Aorta (tissue), 5 donors: ENCODE measurements around the gene ARHGAP22. TPM values are rescaled to one million over a fixed set of nuclear protein-coding genes. Genes with fewer than 3 reads are reported as not detected.

Experiments used
- ATAC-seq: fragments of 200-7000 bp; cut with Tn5 transposase; one replicate; pipeline ENCODE4 v1.9.1; 2022; ENCODE audit warnings: moderate library complexity; ENCODE audit not compliant: low FRiP score
- DNase-seq, 2 donors: peaks; one replicate each; pipeline ENCODE4 v3.0.0-alpha.2; 2020
- H3K27ac ChIP-seq, 2 donors: one replicate each; pipeline ENCODE4 v1.5.1; 2013; ENCODE audit warnings: low read length in 2 of 2, mild to moderate bottlenecking in 2 of 2, moderate library complexity in 2 of 2, control low read depth in 1 of 2, inconsistent platforms in 1 of 2, low read depth in 1 of 2
- H3K27me3 ChIP-seq, 2 donors: one replicate each; pipeline ENCODE4 v1.6.1; 2013; ENCODE audit warnings: control low read depth in 1 of 2, low read length in 1 of 2, mild to moderate bottlenecking in 1 of 2, moderate library complexity in 1 of 2; ENCODE audit not compliant: insufficient read depth in 2 of 2, control insufficient read depth in 1 of 2
- H3K36me3 ChIP-seq, 2 donors: one replicate each; pipeline ENCODE4 v1.6.1; 2013; ENCODE audit warnings: control low read depth in 1 of 2, low read length in 1 of 2, mild to moderate bottlenecking in 1 of 2; ENCODE audit not compliant: insufficient read depth in 2 of 2, control insufficient read depth in 1 of 2
- H3K4me1 ChIP-seq, 2 donors: one replicate each; pipeline ENCODE4 v1.6.1; 2013; ENCODE audit warnings: low read length in 2 of 2, control low read depth in 1 of 2, mild to moderate bottlenecking in 1 of 2, moderate library complexity in 1 of 2; ENCODE audit not compliant: insufficient read depth in 2 of 2, control insufficient read depth in 1 of 2
- H3K4me3 ChIP-seq, 2 donors: one replicate each; pipeline ENCODE4 v1.5.1; 2013; ENCODE audit warnings: low read length in 2 of 2, control low read depth in 1 of 2, mild to moderate bottlenecking in 1 of 2
- H3K9me3 ChIP-seq: one replicate; pipeline ENCODE4 v1.6.1; 2013; ENCODE audit warnings: mild to moderate bottlenecking, low read length; ENCODE audit not compliant: control insufficient read depth
- WGBS, 2 donors: extraction: QIAGEN DNeasy Blood & Tissue Kit; methylation state at CpG; one replicate each; pipeline ENCODE4 v1.1.7; 2013; 5-methylcytosine and 5-hydroxymethylcytosine counted together
- intact Hi-C, 2 donors: fragments of 100-400 bp; cut with DNase I; formaldehyde crosslinking; loops; one replicate each; pipeline versions ENCODE4 v1.14.2 to v1.15.0; 2022
- polyA plus RNA-seq, 2 donors: library from polyadenylated mRNA; stranded (reverse); fragments of 200-250 nt; gene quantifications; one replicate each; pipeline ENCODE4 v1.2.3, GENCODE V29; 2013
- total RNA-seq, 2 donors: library from RNA; stranded (reverse); fragmentation: NEBNext Ultra II Directional; extraction: Animal tissue kit (Norgen Biotek cat#: 25700); gene quantifications; one replicate each; pipeline ENCODE4 v1.2.1, GENCODE V29; 2021
- donor health status: healthy with polysubstance abuse.
- donor health status: Bipolar disorder and iron deficiency.
- donor health status: DM: no; HTN: no; CAD: no.
- donor health status: DM: no; HTN: no; CAD: no.
- donor health status: DM: yes; HTN: yes; CAD: no.

ARHGAP22 gene
- total and polyA plus RNA-seq, 4 donors: 6.1 to 29.1 (median 17.1) TPM

DNA sequence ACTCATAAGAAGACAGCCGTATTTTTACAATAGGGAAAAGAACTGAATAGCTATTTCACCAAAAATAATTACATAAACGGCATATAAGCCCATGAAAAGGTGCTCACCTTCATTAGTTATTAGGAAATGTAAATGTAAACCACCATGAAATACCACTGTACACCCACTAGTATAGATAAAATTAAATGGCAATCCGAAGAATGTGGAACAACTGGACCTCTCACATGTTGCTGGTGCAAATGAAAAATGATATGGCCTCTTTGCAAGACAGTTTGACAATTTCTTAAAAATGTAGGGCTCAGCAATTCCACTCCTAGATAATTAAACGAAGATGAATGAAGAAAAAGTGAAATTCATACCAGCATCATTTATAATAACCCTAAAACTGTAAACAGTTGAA is 206.6 kb downstream of the ARHGAP22 start:
- WGBS, 2 donors: 92 to 94% methylated on average over 4 of the region's 4 CpGs
- H3K27ac ChIP-seq: no peak overlapping the region

More for the DNA sequence above, 206.6 kb downstream of the ARHGAP22 start:
- H3K9me3 ChIP-seq: no peaks in the 10 kb centered on the region
- no peaks in the 10 kb centered on the region for H3K4me1 ChIP-seq
- H3K27me3 ChIP-seq: no peaks in the 10 kb centered on the region
- intact Hi-C loops: no loop called here
- no peak for DNase-seq
- H3K36me3 ChIP-seq: no peaks in the 10 kb centered on the region
- H3K4me3 ChIP-seq: no peak overlapping the region
- ATAC-seq: no peak

Other genes with a start within 250 kb of the ARHGAP22 start
- 10 to 100 TPM in 1 of 2 donors, 1 to 10 TPM in 1; 7.3 to 15.0 TPM for gene WDFY4, start 79.8 kb upstream of the ARHGAP22 start, total RNA-seq
- 1 to 10 TPM in 1 of 2 donors, under 1 TPM in 1; 0.54 to 1.9 TPM for gene WDFY4, start 79.8 kb upstream of the ARHGAP22 start, polyA plus RNA-seq